Panc1 (cell line): Measurements from ENCODE around the gene COL6A5. TPM values are rescaled to one million over a fixed set of nuclear protein-coding genes. Genes with fewer than 3 reads are reported as not detected.

Experiments
- ATAC-seq: fragments of 200-7000 bp; cut with Tn5 transposase; 2 replicates; pipeline ENCODE4 v1.9.1; 2020; ENCODE audit warnings: mild to moderate bottlenecking, moderate library complexity
- Bru-seq: library from RNA; stranded (reverse); fragments of 400-500 nt; gene quantifications from one replicate; lab custom pipeline; 2021; lab: Mats Ljungman, UMichigan
- BruChase-seq, 2 experiments: library from RNA; stranded (reverse); fragments of 400-500 nt; gene quantifications; one replicate each; lab custom pipeline; 2021; lab: Mats Ljungman, UMichigan
- BruUV-seq: library from RNA; stranded (reverse); fragments of 400-500 nt; replicated peaks from 2 replicates; lab custom pipeline; 2021; lab: Mats Ljungman, UMichigan
- CTCF ChIA-PET: fragments of 300-600 bp; sonication (Branson Sonifier 250); formaldehyde crosslinking; loops from one replicate; lab custom pipeline; 2022; ENCODE audit warnings: antibody characterized with exemption; lab: Charles Lee
- POLR2A ChIA-PET: fragments of 300-600 bp; sonication (Branson Sonifier 250); formaldehyde crosslinking; loops from one replicate; lab custom pipeline; 2022; ENCODE audit warnings: antibody characterized with exemption; lab: Charles Lee
- DNase-seq: peaks from one replicate; pipeline ENCODE4 v3.0.0-alpha.2; 2010; ENCODE audit warnings: low read depth, low spot score
- H3K27ac ChIP-seq: 2 replicates; pipeline ENCODE4 v1.5.1; 2011; ENCODE audit warnings: mild to moderate bottlenecking, low read length, inconsistent platforms
- H3K27me3 ChIP-seq: fragments of 200-500 bp; sonication (Bioruptor generic); 2 replicates; pipeline ENCODE4 v1.6.0; 2014; ENCODE audit warnings: low read length, inconsistent platforms; ENCODE audit not compliant: control insufficient read depth, insufficient read depth
- H3K36me3 ChIP-seq: fragments of 200-500 bp; sonication (Bioruptor generic); 2 replicates; pipeline ENCODE4 v1.5.1; 2014; ENCODE audit warnings: inconsistent platforms, mild to moderate bottlenecking, low read length, moderate library complexity; ENCODE audit not compliant: control insufficient read depth, insufficient read depth
- H3K4me1 ChIP-seq: 2 replicates; pipeline ENCODE4 v1.5.1; 2011; ENCODE audit warnings: inconsistent platforms, mild to moderate bottlenecking, low read length, moderate library complexity; ENCODE audit not compliant: control insufficient read depth, insufficient read depth
- H3K4me3 ChIP-seq, 2 experiments: 2 replicates each; pipeline ENCODE4 v1.5.1; 2011 to 2012; ENCODE audit warnings: low read depth in 2 of 2, low read length in 2 of 2, mild to moderate bottlenecking in 2 of 2, inconsistent platforms in 1 of 2, moderate library complexity in 1 of 2
- H3K9me3 ChIP-seq: fragments of 200-500 bp; sonication (Bioruptor generic); 2 replicates; pipeline ENCODE4 v1.5.1; 2014; ENCODE audit warnings: low read depth, mild to moderate bottlenecking, inconsistent platforms, low read length, moderate library complexity; ENCODE audit not compliant: control insufficient read depth, insufficient read depth
- POLR2AphosphoS5 ChIP-seq: IDR thresholded peaks from 2 replicates; pipeline ENCODE4 v1.6.1; 2012; ENCODE audit warnings: mild to moderate bottlenecking, low read depth, low read length, moderate library complexity
- REST ChIP-seq, 2 experiments: IDR thresholded peaks; 2 replicates each; pipeline ENCODE4 v1.6.1; 2011 to 2012; ENCODE audit warnings: low read depth in 2 of 2, control low read depth in 1 of 2, low read length in 1 of 2, mild to moderate bottlenecking in 1 of 2, moderate library complexity in 1 of 2; ENCODE audit not compliant: insufficient read depth in 1 of 2
- SIN3A ChIP-seq: IDR thresholded peaks from 2 replicates; pipeline ENCODE4 v1.6.1; 2012; ENCODE audit warnings: low read depth, mild to moderate bottlenecking, low read length, moderate library complexity, borderline replicate concordance; ENCODE audit not compliant: insufficient read depth
- TCF7L2 ChIP-seq: IDR thresholded peaks from 2 replicates; pipeline ENCODE4 v1.6.1; 2011; ENCODE audit warnings: mild to moderate bottlenecking, low read depth, low read length, inconsistent platforms
- in situ Hi-C: cut with HindIII; loops from 2 replicates; pipeline ENCODE4 v1.10.0; 2016; ENCODE audit warnings: low sequenced_read_pairs, low pct_unique_long_range_greater_than_20kb
- intact Hi-C: fragments of 100-400 bp; cut with micrococcal nuclease; formaldehyde crosslinking; loops from one replicate; pipeline ENCODE4 v1.10.0; 2022; ENCODE audit not compliant: unreplicated experiment
- long read RNA-seq: library from polyadenylated mRNA; unstranded; transcript quantifications from one replicate; pipeline ENCODE4 v2.0.0, GENCODE V29; 2021; ENCODE audit not compliant: unreplicated experiment
- polyA plus RNA-seq: library from polyadenylated mRNA; unstranded; fragments of >200 nt; gene quantifications from one replicate; pipeline ENCODE4 v1.2.1, GENCODE V29; 2012; ENCODE audit warnings: missing spikeins; ENCODE audit not compliant: insufficient read length
- total RNA-seq: library from RNA; stranded (reverse); gene quantifications from one replicate; pipeline ENCODE4 v1.2.1, GENCODE V29; 2021; ENCODE audit not compliant: unreplicated experiment
- TF ChIP-seq, protein P1 (sequence below): fragments of 450-650 bp; IDR thresholded peaks from 2 replicates; pipeline ENCODE4 v1.5.1; 2017; ENCODE audit warnings: mild to moderate bottlenecking

COL6A5 gene
- total RNA-seq (not detected), Bru-seq, nascent RNA (not detected), BruChase-seq, experiment 1, labeled RNA remaining after a 2-hour chase (not detected), BruChase-seq, experiment 2, labeled RNA remaining after a 6-hour chase (percentile 0 among the genes with signal in this experiment)
- not detected for polyA plus RNA-seq
- long read RNA-seq = 0 reads

DNA sequence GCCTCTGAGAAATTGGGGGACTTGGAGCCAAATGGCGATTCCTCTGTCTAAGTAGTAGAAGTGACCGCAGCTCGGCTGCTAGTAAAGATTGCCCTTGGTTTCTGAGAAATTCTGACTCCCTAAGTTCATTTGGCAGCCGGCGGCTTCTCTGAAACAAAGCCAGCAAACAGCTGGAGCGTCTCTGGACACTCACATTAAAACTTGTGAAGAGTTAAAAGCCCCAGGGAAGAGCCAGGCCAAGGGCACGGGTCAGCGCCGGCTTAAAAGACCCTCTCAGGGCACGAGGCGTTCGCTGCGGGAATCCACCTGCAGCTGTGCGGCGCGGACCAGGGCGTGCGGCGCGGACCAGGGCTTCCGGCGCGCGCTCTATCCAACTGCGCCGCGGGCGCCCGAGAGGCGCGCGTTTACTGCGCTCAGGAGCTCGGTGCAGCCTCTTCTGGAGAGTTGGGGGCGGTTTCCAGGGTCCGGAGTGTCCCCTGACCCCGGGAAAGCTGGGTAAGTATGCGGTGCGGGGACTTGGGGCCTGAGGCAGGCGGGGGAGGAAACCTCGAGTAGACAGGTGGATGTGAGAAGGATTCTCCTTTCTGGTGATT, at the start of gene COL6A5:
Gene COL6A5 (plus strand): TSS at position 186 of the 593 bp plus-strand sequence. CDS start 27,967 bp downstream, outside the sequence.
- DNase-seq (no peak), ATAC-seq (no peak)
- intact Hi-C loops = no loop called here
- no peaks in the 10 kb centered on the region for H3K36me3 ChIP-seq
- in situ Hi-C loops = no loop called here
- CTCF ChIA-PET = interaction anchor here (0.7 kb wide), 1 partner anchor 70 kb away, joined by 3 read pairs; no protein-coding TSS in a partner anchor
- TF ChIP-seq TCF7L2 (no peak), REST (IDR thresholded peaks at IDR 0.05; ENCODE audit: insufficient read depth in 1 of 2, low read depth in 2 of 2, low read length in 1 of 2) (no peak), POLR2AphosphoS5 (no peak), SIN3A (no peak)
- TF ChIP-seq, protein P1, sequence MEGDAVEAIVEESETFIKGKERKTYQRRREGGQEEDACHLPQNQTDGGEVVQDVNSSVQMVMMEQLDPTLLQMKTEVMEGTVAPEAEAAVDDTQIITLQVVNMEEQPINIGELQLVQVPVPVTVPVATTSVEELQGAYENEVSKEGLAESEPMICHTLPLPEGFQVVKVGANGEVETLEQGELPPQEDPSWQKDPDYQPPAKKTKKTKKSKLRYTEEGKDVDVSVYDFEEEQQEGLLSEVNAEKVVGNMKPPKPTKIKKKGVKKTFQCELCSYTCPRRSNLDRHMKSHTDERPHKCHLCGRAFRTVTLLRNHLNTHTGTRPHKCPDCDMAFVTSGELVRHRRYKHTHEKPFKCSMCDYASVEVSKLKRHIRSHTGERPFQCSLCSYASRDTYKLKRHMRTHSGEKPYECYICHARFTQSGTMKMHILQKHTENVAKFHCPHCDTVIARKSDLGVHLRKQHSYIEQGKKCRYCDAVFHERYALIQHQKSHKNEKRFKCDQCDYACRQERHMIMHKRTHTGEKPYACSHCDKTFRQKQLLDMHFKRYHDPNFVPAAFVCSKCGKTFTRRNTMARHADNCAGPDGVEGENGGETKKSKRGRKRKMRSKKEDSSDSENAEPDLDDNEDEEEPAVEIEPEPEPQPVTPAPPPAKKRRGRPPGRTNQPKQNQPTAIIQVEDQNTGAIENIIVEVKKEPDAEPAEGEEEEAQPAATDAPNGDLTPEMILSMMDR = no peak
- H3K27me3 ChIP-seq = peaks cover 25% of the 10 kb centered on the region
- no TSS peak for BruUV-seq
- no peaks in the 10 kb centered on the region for H3K4me1 ChIP-seq
- POLR2A ChIA-PET = no interaction called here
- no peaks in the 10 kb centered on the region for H3K9me3 ChIP-seq
- H3K4me3 ChIP-seq = no peak within 1 kb of the TSS
- H3K27ac ChIP-seq = no peak within 1 kb of the TSS

- intact Hi-C loops = no loop called here
- H3K4me3 ChIP-seq = no peak overlapping the region
- POLR2A ChIA-PET = no interaction called here
- no peaks in the 10 kb centered on the region for H3K36me3 ChIP-seq
- no peaks in the 10 kb centered on the region for H3K9me3 ChIP-seq
- no peaks in the 10 kb centered on the region for H3K4me1 ChIP-seq
- peaks cover 7% of the 10 kb centered on the region for H3K27me3 ChIP-seq
- CTCF ChIA-PET = no interaction called here
- in situ Hi-C loops = no loop called here
- DNase-seq (no peak), ATAC-seq (no peak)
- BruUV-seq = no TSS peak
- no peak for TF ChIP-seq REST (IDR thresholded peaks at IDR 0.05; ENCODE audit: insufficient read depth in 1 of 2, low read depth in 2 of 2, low read length in 1 of 2)
- TF ChIP-seq TCF7L2 = no peak
- no peak for TF ChIP-seq SIN3A
- no peak for TF ChIP-seq POLR2AphosphoS5
- TF ChIP-seq, protein P1 = no peak
- H3K27ac ChIP-seq = no peak overlapping the region
These were observed 45.9 kb upstream of the COL6A5 start for GRCh38 chr3:130299531-130299930.
